ENCODE results near the gene SLC66A1. TPM values are rescaled to one million over a fixed set of nuclear protein-coding genes. Genes with fewer than 3 reads are reported as not detected.

SLC66A1 gene
- total and polyA plus RNA-seq, 2 of the 13 experiments (the other 11 are each of a cell fraction or from before 2014, with no cell fraction given) = 15.4 to 18.9 TPM

GRCh38 chr1:19311931-19312781 lies at the start of gene SLC66A1, which contains the start of gene AKR7A2 (continued):
- no peak for TF ChIP-seq PRMT3 (CRISPR knock-in tag; IDR thresholded peaks at IDR 0.05; ENCODE audit: borderline replicate concordance, low read depth)
- no peak; the same call in 1 of the 2 replicates for TF ChIP-seq FOXP4 (CRISPR knock-in tag; IDR thresholded peaks at IDR 0.05)
- peak; percentile 14; the same call in 1 of the 2 replicates for TF ChIP-seq NCOA2 (CRISPR knock-in tag; IDR thresholded peaks at IDR 0.05)
- 0 out of 4 replicates have a peak, but pooled peaks of 1 of the 2 experiments have one; percentile 52 for TF ChIP-seq NR2F1 (CRISPR knock-in tag; IDR thresholded peaks at IDR 0.05)
- TF ChIP-seq ZNF512B (CRISPR knock-in tag; IDR thresholded peaks at IDR 0.05; ENCODE audit: borderline replicate concordance) = no peak
- TF ChIP-seq HINFP (CRISPR knock-in tag; IDR thresholded peaks at IDR 0.05; ENCODE audit: low read depth) = no peak
- peak; percentile 19 for TF ChIP-seq IRF2 (CRISPR knock-in tag; IDR thresholded peaks at IDR 0.05)
- TF ChIP-seq, protein P1, sequence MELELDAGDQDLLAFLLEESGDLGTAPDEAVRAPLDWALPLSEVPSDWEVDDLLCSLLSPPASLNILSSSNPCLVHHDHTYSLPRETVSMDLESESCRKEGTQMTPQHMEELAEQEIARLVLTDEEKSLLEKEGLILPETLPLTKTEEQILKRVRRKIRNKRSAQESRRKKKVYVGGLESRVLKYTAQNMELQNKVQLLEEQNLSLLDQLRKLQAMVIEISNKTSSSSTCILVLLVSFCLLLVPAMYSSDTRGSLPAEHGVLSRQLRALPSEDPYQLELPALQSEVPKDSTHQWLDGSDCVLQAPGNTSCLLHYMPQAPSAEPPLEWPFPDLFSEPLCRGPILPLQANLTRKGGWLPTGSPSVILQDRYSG (CRISPR knock-in tag; IDR thresholded peaks at IDR 0.05) = no peak; the same call in 1 of the 2 replicates
- no peak for TF ChIP-seq MBD4 (IDR thresholded peaks at IDR 0.05; ENCODE audit: borderline replicate concordance, low read length)
- no peak for TF ChIP-seq ZNF256 (CRISPR knock-in tag; conservative IDR thresholded peaks at IDR 0.05)
- TF ChIP-seq HMG20B (CRISPR knock-in tag; conservative IDR thresholded peaks at IDR 0.05) = no peak
- TF ChIP-seq FOXC1 (CRISPR knock-in tag; IDR thresholded peaks at IDR 0.05; ENCODE audit: borderline replicate concordance) = peak; percentile 65
- TF ChIP-seq, protein P2, sequence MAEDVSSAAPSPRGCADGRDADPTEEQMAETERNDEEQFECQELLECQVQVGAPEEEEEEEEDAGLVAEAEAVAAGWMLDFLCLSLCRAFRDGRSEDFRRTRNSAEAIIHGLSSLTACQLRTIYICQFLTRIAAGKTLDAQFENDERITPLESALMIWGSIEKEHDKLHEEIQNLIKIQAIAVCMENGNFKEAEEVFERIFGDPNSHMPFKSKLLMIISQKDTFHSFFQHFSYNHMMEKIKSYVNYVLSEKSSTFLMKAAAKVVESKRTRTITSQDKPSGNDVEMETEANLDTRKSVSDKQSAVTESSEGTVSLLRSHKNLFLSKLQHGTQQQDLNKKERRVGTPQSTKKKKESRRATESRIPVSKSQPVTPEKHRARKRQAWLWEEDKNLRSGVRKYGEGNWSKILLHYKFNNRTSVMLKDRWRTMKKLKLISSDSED (CRISPR knock-in tag; IDR thresholded peaks at IDR 0.05) = no peak
- peak; percentile 93 for TF ChIP-seq ZFY (CRISPR knock-in tag; IDR thresholded peaks at IDR 0.05)
- peak; percentile 71; the same call in 1 of the 2 replicates for TF ChIP-seq ZFP36L2 (CRISPR knock-in tag; IDR thresholded peaks at IDR 0.05)
- TF ChIP-seq ZNF670 (CRISPR knock-in tag; IDR thresholded peaks at IDR 0.05; ENCODE audit: borderline replicate concordance) = 0 out of 2 replicates have a peak, but pooled peaks have one; percentile 43

All from HepG2 (cell line).